Spinal cord (tissue), 10 donors: Measurements from ENCODE around the gene DMBX1. TPM values are rescaled to one million over a fixed set of nuclear protein-coding genes. Genes with fewer than 3 reads are reported as not detected.

ENCODE experiments used
- DNase-seq, 6 donors: peaks; one replicate each; pipeline versions ENCODE4 v3.0.0 to v3.0.0-alpha.2; 2013 to 2015; ENCODE audit warnings: low spot score in 6 of 6, low read depth in 4 of 6
- H3K27ac ChIP-seq: one replicate; pipeline ENCODE4 v1.5.1; 2013; ENCODE audit warnings: low read depth, low read length, control low read depth
- H3K27me3 ChIP-seq: one replicate; pipeline ENCODE4 v1.6.1; 2013; ENCODE audit warnings: low read length; ENCODE audit not compliant: control insufficient read depth, insufficient read depth
- H3K36me3 ChIP-seq: one replicate; pipeline ENCODE4 v1.6.1; 2013; ENCODE audit warnings: low read length; ENCODE audit not compliant: control insufficient read depth, insufficient read depth
- H3K4me1 ChIP-seq: one replicate; pipeline ENCODE4 v1.6.1; 2013; ENCODE audit warnings: low read length; ENCODE audit not compliant: control insufficient read depth, insufficient read depth
- H3K4me3 ChIP-seq: one replicate; pipeline ENCODE4 v1.5.1; 2013; ENCODE audit warnings: low read depth, low read length, control low read depth
- H3K9me3 ChIP-seq: one replicate; pipeline ENCODE4 v1.6.1; 2013; ENCODE audit warnings: low read length; ENCODE audit not compliant: control insufficient read depth, insufficient read depth
- WGBS: methylation state at CpG from one replicate; pipeline ENCODE4 v1.1.5; 2013; ENCODE audit warnings: missing lambda C conversion rate; ENCODE audit not compliant: insufficient coverage; 5-methylcytosine and 5-hydroxymethylcytosine counted together
- polyA plus RNA-seq, 2 donors: library from polyadenylated mRNA; unstranded; fragments of 120-200 nt; gene quantifications; one replicate each; pipeline ENCODE4 v1.2.1, GENCODE V29; 2013; ENCODE audit not compliant: insufficient read length in 2 of 2
- total RNA-seq, 2 donors: library from RNA; depleted of rRNA in 1 of 2; stranded (reverse); fragments of 120-200 nt in 1 of 2; fragments of >200 nt in 1 of 2; gene quantifications; one replicate each; pipeline versions ENCODE4 v1.2.3 to v1.2.4, GENCODE V29; 2013 to 2014
- donor health status: healthy.

DMBX1 gene
- total and polyA plus RNA-seq, 4 donors: 0.10 to 0.33 (median 0.26) TPM

GRCh38 chr1:46449223-46450159 lies 40.1 kb upstream of the DMBX1 start:
- WGBS: 57% methylated on average over 5 of the region's 6 CpGs
- Histone ChIP-seq H3K36me3 (no peaks in the 10 kb centered on the region), H3K4me3 (no peak overlapping the region), H3K9me3 (no peaks in the 10 kb centered on the region), H3K4me1 (peaks cover 13% of the 10 kb centered on the region), H3K27ac (no peak overlapping the region), H3K27me3 (peaks cover 93% of the 10 kb centered on the region)
- DNase-seq: no peak

- Histone ChIP-seq H3K27me3 (peaks cover 89% of the 10 kb centered on the region), H3K9me3 (no peaks in the 10 kb centered on the region), H3K4me1 (peaks cover 13% of the 10 kb centered on the region), H3K36me3 (no peaks in the 10 kb centered on the region), H3K27ac (no peak overlapping the region), H3K4me3 (no peak overlapping the region)
- WGBS: no CpG with 5 or more reads among the region's 1 CpG
- no peak for DNase-seq
These were observed 39.5 kb upstream of the DMBX1 start for GRCh38 chr1:46450160-46450517.

GRCh38 chr1:46451948-46452930 lies 37.4 kb upstream of the DMBX1 start:
- Histone ChIP-seq H3K4me1 (peaks cover 13% of the 10 kb centered on the region), H3K27me3 (peaks cover 76% of the 10 kb centered on the region), H3K4me3 (no peak overlapping the region), H3K27ac (no peak overlapping the region), H3K36me3 (no peaks in the 10 kb centered on the region), H3K9me3 (no peaks in the 10 kb centered on the region)
- 74% methylated on average over 3 of the region's 5 CpGs for WGBS
- DNase-seq: no peak

- H3K4me1 ChIP-seq: peaks cover 8% of the 10 kb centered on the region
- no peaks in the 10 kb centered on the region for H3K9me3 ChIP-seq
- WGBS: 8% methylated on average over 2 of the region's 15 CpGs
- DNase-seq: peak in 1 of 6 donors; percentile 47
- H3K27me3 ChIP-seq: peaks cover 70% of the 10 kb centered on the region
- no peak overlapping the region for H3K27ac ChIP-seq
- H3K4me3 ChIP-seq: no peak overlapping the region
- no peaks in the 10 kb centered on the region for H3K36me3 ChIP-seq
These were observed 36.7 kb upstream of the DMBX1 start for GRCh38 chr1:46452931-46453325.

GRCh38 chr1:46453449-46453848 lies 36.2 kb upstream of the DMBX1 start:
- 45% methylated on average over 4 of the region's 4 CpGs for WGBS
- DNase-seq: no peak
- Histone ChIP-seq H3K27ac (no peak overlapping the region), H3K36me3 (no peaks in the 10 kb centered on the region), H3K9me3 (no peaks in the 10 kb centered on the region), H3K4me1 (peaks cover 5% of the 10 kb centered on the region), H3K4me3 (no peak overlapping the region), H3K27me3 (peaks cover 71% of the 10 kb centered on the region)

GRCh38 chr1:46455951-46456350 lies 33.7 kb upstream of the DMBX1 start:
- WGBS: 66% methylated on average over 20 of the region's 27 CpGs
- H3K27me3 ChIP-seq: peaks cover 57% of the 10 kb centered on the region

GRCh38 chr1:46456411-46456963 lies 33.1 kb upstream of the DMBX1 start:
- no peaks in the 10 kb centered on the region for H3K36me3 ChIP-seq
- no peaks in the 10 kb centered on the region for H3K9me3 ChIP-seq
- 79% methylated on average over 4 of the region's 5 CpGs for WGBS
- H3K4me1 ChIP-seq: no peaks in the 10 kb centered on the region
- no peak overlapping the region for H3K27ac ChIP-seq
- peak in 1 of 6 donors; percentile 11 for DNase-seq
- peaks cover 55% of the 10 kb centered on the region for H3K27me3 ChIP-seq
- no peak overlapping the region for H3K4me3 ChIP-seq

More at GRCh38 chr1:46455951-46456350, 33.7 kb upstream of the DMBX1 start:
- Histone ChIP-seq H3K27ac (no peak overlapping the region), H3K4me3 (no peak overlapping the region), H3K36me3 (no peaks in the 10 kb centered on the region), H3K9me3 (no peaks in the 10 kb centered on the region), H3K4me1 (no peaks in the 10 kb centered on the region)
- peak in 1 of 6 donors; percentile 79 for DNase-seq

- H3K9me3 ChIP-seq: no peaks in the 10 kb centered on the region
- H3K4me3 ChIP-seq: no peak overlapping the region
- peaks cover 54% of the 10 kb centered on the region for H3K27me3 ChIP-seq
- H3K36me3 ChIP-seq: no peaks in the 10 kb centered on the region
- 100% methylated on average over 2 of the region's 6 CpGs for WGBS
- DNase-seq: no peak
- H3K27ac ChIP-seq: no peak overlapping the region
- H3K4me1 ChIP-seq: peaks cover 3% of the 10 kb centered on the region
These were observed 32.5 kb upstream of the DMBX1 start for GRCh38 chr1:46457178-46457577.

- 63% methylated on average over 4 of the region's 4 CpGs for WGBS
- H3K4me3 ChIP-seq: no peak overlapping the region
- no peak overlapping the region for H3K27ac ChIP-seq
- peaks cover 45% of the 10 kb centered on the region for H3K27me3 ChIP-seq
- no peaks in the 10 kb centered on the region for H3K9me3 ChIP-seq
- H3K4me1 ChIP-seq: peaks cover 3% of the 10 kb centered on the region
- no peaks in the 10 kb centered on the region for H3K36me3 ChIP-seq
- DNase-seq: no peak
These were observed 31.4 kb upstream of the DMBX1 start for GRCh38 chr1:46458190-46458589.
